H1 (cell line): Measurements from ENCODE around the gene FGGY. TPM values are rescaled to one million over a fixed set of nuclear protein-coding genes. Genes with fewer than 3 reads are reported as not detected.

Source experiments
- NANOG ChIP-seq: IDR thresholded peaks from 2 replicates; pipeline ENCODE4 v1.6.1; 2011; ENCODE audit warnings: low read length, low read depth, mild to moderate bottlenecking, inconsistent platforms; ENCODE audit not compliant: insufficient read depth, poor library complexity, severe bottlenecking
- POLR2AphosphoS5 ChIP-seq: IDR thresholded peaks from 2 replicates; pipeline ENCODE4 v1.6.1; 2011; ENCODE audit warnings: low read depth, low read length
- SAP30 ChIP-seq: fragments of 300-600 bp; sonication (generic); IDR thresholded peaks from 2 replicates; pipeline ENCODE4 v1.7.1; 2012; ENCODE audit warnings: low read length, moderate library complexity, mild to moderate bottlenecking, inconsistent platforms; ENCODE audit not compliant: insufficient read depth, insufficient replicate concordance
- polyA plus RNA-seq, 7 experiments: library from polyadenylated mRNA; depleted of rRNA in 3 of 7; stranded (reverse) in 5 of 7; unstranded in 2 of 7; fragments of >200 nt in 5 of 7; fragments of 200-250 nt in 2 of 7; gene quantifications; 1 replicate in 5 of 7; 2 replicates in 1 of 7; 4 replicates in 1 of 7; pipeline versions ENCODE4 v1.2.1 to v1.2.3, GENCODE V29; 2011 to 2013; ENCODE audit warnings: missing spikeins in 2 of 7, mixed read lengths in 2 of 7
- total RNA-seq: library from RNA; stranded (reverse); fragmentation: NEBNext Ultra II Directional; extraction: Animal tissue kit (Norgen Biotek cat#: 25700); gene quantifications from 2 replicates; pipeline ENCODE4 v1.2.1, GENCODE V29; 2021
- TF ChIP-seq, protein P1 (sequence below): fragments of 300-600 bp; sonication (generic); IDR thresholded peaks from 2 replicates; pipeline ENCODE4 v1.7.1; 2012; ENCODE audit warnings: low read length, moderate library complexity, mild to moderate bottlenecking, inconsistent platforms; ENCODE audit not compliant: insufficient replicate concordance

The FGGY gene
- total and polyA plus RNA-seq, 2 of the 8 experiments (the other 6 are each of a cell fraction or from before 2014, with no cell fraction given) = 10.3 to 12.5 TPM

DNA sequence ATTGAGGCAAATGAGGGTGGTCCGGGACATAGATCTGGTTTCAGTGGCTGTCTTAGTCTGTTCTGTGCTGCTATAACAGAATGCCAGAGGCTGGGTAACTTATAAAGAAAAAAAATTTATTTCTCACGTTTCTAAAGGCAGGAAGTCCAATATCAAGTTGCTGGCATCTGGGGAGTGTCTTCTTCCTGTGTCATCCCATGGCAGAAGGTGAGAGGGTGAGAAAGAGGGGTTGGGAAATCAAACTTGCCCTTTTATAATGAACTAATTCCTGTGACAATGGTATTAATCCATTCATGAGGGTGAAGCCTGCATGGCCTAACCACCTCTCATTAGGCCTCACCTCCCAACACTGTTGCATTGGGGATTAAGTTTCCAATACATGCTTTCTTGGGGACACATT is 3.7 kb upstream of the FGGY start (continued):
- TF ChIP-seq, protein P1, sequence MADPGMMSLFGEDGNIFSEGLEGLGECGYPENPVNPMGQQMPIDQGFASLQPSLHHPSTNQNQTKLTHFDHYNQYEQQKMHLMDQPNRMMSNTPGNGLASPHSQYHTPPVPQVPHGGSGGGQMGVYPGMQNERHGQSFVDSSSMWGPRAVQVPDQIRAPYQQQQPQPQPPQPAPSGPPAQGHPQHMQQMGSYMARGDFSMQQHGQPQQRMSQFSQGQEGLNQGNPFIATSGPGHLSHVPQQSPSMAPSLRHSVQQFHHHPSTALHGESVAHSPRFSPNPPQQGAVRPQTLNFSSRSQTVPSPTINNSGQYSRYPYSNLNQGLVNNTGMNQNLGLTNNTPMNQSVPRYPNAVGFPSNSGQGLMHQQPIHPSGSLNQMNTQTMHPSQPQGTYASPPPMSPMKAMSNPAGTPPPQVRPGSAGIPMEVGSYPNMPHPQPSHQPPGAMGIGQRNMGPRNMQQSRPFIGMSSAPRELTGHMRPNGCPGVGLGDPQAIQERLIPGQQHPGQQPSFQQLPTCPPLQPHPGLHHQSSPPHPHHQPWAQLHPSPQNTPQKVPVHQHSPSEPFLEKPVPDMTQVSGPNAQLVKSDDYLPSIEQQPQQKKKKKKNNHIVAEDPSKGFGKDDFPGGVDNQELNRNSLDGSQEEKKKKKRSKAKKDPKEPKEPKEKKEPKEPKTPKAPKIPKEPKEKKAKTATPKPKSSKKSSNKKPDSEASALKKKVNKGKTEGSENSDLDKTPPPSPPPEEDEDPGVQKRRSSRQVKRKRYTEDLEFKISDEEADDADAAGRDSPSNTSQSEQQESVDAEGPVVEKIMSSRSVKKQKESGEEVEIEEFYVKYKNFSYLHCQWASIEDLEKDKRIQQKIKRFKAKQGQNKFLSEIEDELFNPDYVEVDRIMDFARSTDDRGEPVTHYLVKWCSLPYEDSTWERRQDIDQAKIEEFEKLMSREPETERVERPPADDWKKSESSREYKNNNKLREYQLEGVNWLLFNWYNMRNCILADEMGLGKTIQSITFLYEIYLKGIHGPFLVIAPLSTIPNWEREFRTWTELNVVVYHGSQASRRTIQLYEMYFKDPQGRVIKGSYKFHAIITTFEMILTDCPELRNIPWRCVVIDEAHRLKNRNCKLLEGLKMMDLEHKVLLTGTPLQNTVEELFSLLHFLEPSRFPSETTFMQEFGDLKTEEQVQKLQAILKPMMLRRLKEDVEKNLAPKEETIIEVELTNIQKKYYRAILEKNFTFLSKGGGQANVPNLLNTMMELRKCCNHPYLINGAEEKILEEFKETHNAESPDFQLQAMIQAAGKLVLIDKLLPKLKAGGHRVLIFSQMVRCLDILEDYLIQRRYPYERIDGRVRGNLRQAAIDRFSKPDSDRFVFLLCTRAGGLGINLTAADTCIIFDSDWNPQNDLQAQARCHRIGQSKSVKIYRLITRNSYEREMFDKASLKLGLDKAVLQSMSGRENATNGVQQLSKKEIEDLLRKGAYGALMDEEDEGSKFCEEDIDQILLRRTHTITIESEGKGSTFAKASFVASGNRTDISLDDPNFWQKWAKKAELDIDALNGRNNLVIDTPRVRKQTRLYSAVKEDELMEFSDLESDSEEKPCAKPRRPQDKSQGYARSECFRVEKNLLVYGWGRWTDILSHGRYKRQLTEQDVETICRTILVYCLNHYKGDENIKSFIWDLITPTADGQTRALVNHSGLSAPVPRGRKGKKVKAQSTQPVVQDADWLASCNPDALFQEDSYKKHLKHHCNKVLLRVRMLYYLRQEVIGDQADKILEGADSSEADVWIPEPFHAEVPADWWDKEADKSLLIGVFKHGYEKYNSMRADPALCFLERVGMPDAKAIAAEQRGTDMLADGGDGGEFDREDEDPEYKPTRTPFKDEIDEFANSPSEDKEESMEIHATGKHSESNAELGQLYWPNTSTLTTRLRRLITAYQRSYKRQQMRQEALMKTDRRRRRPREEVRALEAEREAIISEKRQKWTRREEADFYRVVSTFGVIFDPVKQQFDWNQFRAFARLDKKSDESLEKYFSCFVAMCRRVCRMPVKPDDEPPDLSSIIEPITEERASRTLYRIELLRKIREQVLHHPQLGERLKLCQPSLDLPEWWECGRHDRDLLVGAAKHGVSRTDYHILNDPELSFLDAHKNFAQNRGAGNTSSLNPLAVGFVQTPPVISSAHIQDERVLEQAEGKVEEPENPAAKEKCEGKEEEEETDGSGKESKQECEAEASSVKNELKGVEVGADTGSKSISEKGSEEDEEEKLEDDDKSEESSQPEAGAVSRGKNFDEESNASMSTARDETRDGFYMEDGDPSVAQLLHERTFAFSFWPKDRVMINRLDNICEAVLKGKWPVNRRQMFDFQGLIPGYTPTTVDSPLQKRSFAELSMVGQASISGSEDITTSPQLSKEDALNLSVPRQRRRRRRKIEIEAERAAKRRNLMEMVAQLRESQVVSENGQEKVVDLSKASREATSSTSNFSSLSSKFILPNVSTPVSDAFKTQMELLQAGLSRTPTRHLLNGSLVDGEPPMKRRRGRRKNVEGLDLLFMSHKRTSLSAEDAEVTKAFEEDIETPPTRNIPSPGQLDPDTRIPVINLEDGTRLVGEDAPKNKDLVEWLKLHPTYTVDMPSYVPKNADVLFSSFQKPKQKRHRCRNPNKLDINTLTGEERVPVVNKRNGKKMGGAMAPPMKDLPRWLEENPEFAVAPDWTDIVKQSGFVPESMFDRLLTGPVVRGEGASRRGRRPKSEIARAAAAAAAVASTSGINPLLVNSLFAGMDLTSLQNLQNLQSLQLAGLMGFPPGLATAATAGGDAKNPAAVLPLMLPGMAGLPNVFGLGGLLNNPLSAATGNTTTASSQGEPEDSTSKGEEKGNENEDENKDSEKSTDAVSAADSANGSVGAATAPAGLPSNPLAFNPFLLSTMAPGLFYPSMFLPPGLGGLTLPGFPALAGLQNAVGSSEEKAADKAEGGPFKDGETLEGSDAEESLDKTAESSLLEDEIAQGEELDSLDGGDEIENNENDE = no peak
- no peak for TF ChIP-seq SAP30
- TF ChIP-seq POLR2AphosphoS5 = no peak
- no peak for TF ChIP-seq NANOG
